ENCODE measurements around the gene PRKACA. TPM values are rescaled to one million over a fixed set of nuclear protein-coding genes. Genes with fewer than 3 reads are reported as not detected.
"Not testable (repeated sequence)": the region's sequence is repeated elsewhere in the genome, so short reads cannot be mapped to it uniquely, and the experiment has no call there.

Gene PRKACA
- total RNA-seq, 1 donor from 2014 or later = 78.4 TPM

DNA sequence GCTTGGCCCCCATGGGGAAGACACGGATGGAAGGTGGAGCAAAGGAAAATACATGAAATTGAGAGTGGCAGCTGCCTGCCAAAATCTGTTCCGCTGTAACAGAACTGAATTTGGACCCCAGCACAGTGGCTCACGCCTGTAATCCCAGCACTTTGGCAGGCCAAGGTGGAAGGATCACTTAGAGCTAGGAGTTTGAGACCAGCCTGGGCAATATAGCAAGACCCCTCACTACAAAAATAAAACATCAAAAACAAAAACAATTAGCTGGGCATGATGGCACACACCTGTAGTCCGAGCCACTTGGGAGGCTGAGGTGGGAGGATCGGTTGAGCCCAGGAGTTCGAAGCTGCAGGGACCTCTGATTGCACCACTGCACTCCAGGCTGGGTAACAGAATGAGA lies 65.1 kb downstream of the PRKACA start:
- no peak for ATAC-seq
- DNase-seq (ENCODE audit: low spot score) = no peak

DNA sequence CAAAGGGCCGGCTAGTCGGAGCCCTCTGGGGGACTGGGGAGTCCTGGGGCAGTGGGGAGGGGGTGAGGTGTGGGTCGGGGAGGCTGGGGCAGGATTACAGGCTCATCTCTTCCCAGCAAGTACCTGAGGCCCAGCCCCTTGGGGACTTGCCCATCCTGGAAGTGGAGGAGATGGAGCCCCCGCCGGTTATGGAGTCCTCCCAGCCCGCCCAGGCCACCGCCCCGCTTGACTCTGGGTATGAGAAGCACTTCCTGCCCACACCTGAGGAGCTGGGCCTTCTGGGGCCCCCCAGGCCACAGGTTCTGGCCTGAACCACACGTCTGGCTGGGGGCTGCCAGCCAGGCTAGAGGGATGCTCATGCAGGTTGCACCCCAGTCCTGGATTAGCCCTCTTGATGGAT lies 65.6 kb downstream of the PRKACA start:
- DNase-seq (ENCODE audit: low spot score) = no peak
- no peak for ATAC-seq

DNA sequence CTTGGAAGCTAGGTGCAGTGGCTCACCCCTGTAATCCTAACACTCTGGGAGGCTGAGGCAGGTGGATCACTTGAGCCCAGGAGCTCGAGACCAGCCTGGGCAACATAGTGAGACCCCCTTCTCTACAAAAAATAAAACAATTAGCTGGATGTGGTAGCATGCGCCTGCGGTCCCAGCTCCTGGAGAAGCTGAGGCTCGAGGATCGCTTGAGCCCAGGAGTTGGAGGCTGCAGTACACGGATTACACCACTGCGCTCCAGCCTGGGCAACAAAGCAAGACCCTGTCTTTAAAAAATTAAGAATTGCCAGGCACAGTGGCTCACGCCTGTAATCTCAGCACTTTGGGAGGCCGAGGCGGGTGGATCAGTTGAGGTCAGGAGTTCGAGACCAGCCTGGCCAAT lies 66.6 kb downstream of the PRKACA start:
- DNase-seq (ENCODE audit: low spot score) = not testable (repeated sequence)

DNA sequence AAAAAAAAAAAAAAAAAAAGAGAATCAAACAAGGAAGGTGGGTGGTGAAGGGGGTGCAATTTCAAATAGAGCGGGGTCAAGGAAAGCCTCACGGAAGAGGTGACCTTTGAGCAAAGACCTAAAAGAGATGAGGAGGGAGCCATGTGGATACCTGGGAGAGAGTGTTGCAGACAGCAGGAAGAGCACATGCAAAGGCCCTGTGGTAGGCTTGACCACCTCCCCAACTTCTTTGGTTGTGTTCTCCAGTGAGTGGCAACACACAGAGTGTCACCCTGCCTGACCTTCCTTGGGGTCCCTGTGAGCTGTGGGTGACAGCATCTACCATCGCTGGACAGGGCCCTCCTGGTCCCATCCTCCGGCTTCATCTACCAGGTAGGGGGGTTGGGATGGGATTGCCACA lies 67.0 kb downstream of the PRKACA start:
- DNase-seq (ENCODE audit: low spot score) = no peak

More for the DNA sequence above, 66.6 kb downstream of the PRKACA start:
- ATAC-seq = not testable (repeated sequence)

DNA sequence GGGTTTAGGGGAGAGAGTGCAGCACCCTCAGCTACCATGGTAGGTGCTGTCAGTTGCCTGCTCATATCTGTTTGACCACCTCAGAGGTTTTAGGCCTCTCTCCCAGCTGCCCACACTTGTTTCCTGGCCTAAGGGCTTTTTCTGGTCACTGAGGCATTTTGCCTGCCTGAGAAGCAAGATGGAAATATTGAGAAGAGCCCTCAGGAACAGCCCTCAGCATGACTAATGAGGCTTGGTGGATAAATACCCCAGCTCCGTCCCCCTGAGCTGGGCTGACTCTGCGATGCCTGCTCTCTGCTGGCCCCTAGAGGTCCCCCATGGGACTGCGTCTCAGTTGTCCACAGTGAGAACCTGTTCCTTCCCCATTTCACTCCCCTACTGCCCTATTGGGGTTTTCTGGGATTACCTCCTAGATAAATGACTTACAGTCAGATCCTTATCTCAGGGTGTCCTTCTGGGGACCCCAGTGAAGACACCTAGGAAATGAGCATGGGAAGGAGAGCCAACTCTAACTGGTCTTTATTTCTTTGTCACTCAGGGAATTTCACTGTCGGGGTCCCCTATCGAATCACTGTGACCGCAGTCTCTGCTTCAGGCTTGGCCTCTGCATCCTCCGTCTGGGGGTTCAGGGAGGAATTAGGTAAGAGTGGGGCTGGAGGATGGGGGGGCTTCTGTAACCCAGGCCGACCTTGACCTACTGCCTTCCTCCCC lies 69.0 kb downstream of the PRKACA start:
- ATAC-seq (peak; percentile 89), DNase-seq (ENCODE audit: low spot score) (no peak)

More for the DNA sequence above, 67.0 kb downstream of the PRKACA start:
- ATAC-seq = no peak

DNA sequence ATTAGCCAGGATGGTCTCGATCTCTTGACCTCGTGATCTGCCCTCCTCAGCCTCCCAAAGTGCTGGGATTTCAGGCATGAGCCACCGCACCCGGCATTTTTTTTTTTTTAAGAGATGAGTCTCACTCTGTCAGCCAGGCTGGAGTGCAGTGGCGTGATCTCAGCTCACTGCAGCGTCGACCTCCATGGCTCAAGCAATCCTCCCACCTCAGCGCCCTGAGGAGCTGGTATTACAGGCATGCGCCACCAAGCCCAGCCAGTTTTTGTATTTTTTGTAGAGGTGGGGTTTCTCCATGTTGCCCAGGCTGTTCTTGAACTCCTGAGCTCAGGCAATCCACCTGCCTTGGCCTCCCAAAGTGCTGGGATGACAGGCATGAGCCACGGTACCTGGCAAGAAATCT lies 69.7 kb downstream of the PRKACA start:
- DNase-seq (ENCODE audit: low spot score); ATAC-seq: not testable (repeated sequence)

DNA sequence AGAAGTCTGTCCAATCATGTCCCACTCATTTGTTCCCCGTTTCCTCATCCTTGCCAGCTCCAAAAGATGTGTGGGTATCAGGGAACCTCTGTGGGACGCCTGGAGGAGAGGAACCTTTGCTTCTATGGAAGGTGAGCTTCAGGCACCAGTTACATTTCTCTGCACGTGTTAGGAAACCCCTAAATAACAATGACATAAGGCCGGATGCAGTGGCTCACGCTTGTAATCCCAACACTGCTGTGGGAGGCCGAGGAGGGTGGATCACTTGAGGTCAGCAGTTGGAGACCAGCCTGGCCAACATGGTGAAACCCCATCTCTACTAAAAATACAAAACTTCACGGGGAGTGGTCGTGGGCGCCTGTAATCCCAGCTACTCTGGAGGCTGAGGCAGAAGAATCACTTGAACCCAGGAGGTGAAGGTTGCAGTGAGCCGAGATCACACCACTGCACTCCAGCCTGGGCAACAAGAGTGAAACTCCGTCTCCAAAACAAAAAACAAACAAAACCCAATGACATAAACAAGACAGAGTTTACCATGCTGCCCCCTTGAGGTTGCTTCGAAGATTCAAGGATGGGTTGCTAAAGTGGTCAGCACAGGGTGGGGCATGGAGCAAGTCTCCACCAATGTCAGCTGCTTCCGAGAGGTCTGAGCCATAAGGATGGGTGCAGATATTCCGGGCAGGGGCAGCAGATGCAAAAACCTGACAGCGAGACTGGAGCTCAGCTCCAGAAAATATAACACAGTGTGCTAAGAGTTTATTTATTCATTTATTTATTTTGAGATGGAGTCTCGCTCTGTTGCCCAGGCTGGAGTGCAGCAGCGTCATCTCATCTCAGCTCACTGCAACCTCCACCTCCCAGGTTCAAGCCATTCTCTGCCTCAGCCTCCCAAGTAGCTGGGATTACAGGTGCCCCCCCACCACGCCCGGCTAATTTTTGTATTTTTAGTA lies 74.6 kb downstream of the PRKACA start:
- peak; percentile 93 for ATAC-seq
- not testable (repeated sequence) for DNase-seq (ENCODE audit: low spot score)

Other genes starting within 250 kb of the PRKACA start
- gene NANOS3, start 240.6 kb downstream of the PRKACA start, total RNA-seq = not detected
- 1.3 TPM for gene BRME1, start 211.6 kb downstream of the PRKACA start, total RNA-seq
- gene CC2D1A, start 211.6 kb downstream of the PRKACA start, total RNA-seq = 24.9 TPM
- gene PODNL1, start 179.3 kb downstream of the PRKACA start, total RNA-seq = not detected
- 11.4 TPM for gene DCAF15, start 165.3 kb downstream of the PRKACA start, total RNA-seq
- gene RFX1, start 111.4 kb downstream of the PRKACA start, total RNA-seq = 7.0 TPM
- gene RLN3, start 89.6 kb downstream of the PRKACA start, total RNA-seq = not detected
- 1.4 TPM for gene IL27RA, start 86.0 kb downstream of the PRKACA start, total RNA-seq
- gene PALM3, start 55.7 kb downstream of the PRKACA start, total RNA-seq = 42.7 TPM
- 15.2 TPM for gene MISP3, start 45.0 kb downstream of the PRKACA start, total RNA-seq
- gene C19orf67, start 32.0 kb downstream of the PRKACA start, total RNA-seq = not detected
- 19.1 TPM for gene SAMD1, start 27.0 kb downstream of the PRKACA start, total RNA-seq
- gene ASF1B, start 18.8 kb upstream of the PRKACA start, total RNA-seq = 0.45 TPM
- 1.3 TPM for gene ADGRL1, start 88.4 kb upstream of the PRKACA start, total RNA-seq